ENCODE results near the gene UBAP2.
A peak's percentile ranks its signal among the peaks of the same experiment; 100 is the strongest.

UBAP2 gene, protein sequence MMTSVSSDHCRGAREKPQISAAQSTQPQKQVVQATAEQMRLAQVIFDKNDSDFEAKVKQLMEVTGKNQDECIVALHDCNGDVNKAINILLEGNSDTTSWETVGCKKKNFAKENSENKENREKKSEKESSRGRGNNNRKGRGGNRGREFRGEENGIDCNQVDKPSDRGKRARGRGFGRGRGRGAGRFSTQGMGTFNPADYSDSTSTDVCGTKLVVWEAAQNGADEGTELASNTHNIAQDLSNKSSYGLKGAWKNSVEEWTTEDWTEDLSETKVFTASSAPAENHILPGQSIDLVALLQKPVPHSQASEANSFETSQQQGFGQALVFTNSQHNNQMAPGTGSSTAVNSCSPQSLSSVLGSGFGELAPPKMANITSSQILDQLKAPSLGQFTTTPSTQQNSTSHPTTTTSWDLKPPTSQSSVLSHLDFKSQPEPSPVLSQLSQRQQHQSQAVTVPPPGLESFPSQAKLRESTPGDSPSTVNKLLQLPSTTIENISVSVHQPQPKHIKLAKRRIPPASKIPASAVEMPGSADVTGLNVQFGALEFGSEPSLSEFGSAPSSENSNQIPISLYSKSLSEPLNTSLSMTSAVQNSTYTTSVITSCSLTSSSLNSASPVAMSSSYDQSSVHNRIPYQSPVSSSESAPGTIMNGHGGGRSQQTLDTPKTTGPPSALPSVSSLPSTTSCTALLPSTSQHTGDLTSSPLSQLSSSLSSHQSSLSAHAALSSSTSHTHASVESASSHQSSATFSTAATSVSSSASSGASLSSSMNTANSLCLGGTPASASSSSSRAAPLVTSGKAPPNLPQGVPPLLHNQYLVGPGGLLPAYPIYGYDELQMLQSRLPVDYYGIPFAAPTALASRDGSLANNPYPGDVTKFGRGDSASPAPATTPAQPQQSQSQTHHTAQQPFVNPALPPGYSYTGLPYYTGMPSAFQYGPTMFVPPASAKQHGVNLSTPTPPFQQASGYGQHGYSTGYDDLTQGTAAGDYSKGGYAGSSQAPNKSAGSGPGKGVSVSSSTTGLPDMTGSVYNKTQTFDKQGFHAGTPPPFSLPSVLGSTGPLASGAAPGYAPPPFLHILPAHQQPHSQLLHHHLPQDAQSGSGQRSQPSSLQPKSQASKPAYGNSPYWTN

GRCh38 chr9:34048727-34049629 is at the start of gene UBAP2:
TSS of gene UBAP2 (minus strand) at chr9:34048887. CDS start at chr9:34017148, 31,739 bp downstream.
- peak within 1 kb of the TSS; percentile 95 for H3K27ac ChIP-seq
- TF ChIP-seq CTCF (conservative IDR thresholded peaks at IDR 0.05), result no peak
- TF ChIP-seq ZFX (IDR thresholded peaks at IDR 0.05), result peak; percentile 68; the same call in 1 of the 2 replicates

GRCh38 chr9:34098307-34098706 is 49.6 kb upstream of the UBAP2 start:
- no peak overlapping the region for H3K27ac ChIP-seq
- no peak for TF ChIP-seq CTCF (conservative IDR thresholded peaks at IDR 0.05)
- TF ChIP-seq ZFX (IDR thresholded peaks at IDR 0.05), result no peak

- H3K27ac ChIP-seq, result no peak overlapping the region
- TF ChIP-seq ZFX (IDR thresholded peaks at IDR 0.05) (no peak), CTCF (conservative IDR thresholded peaks at IDR 0.05) (no peak)
These were observed 49.2 kb upstream of the UBAP2 start for GRCh38 chr9:34097865-34098264.

- H3K27ac ChIP-seq, result no peak overlapping the region
- TF ChIP-seq ZFX (IDR thresholded peaks at IDR 0.05) (no peak), CTCF (conservative IDR thresholded peaks at IDR 0.05) (no peak)
These were observed 48.1 kb upstream of the UBAP2 start for GRCh38 chr9:34096751-34097150.

- no peak overlapping the region for H3K27ac ChIP-seq
- TF ChIP-seq CTCF (conservative IDR thresholded peaks at IDR 0.05) (no peak), ZFX (IDR thresholded peaks at IDR 0.05) (no peak)
These were observed 44.9 kb upstream of the UBAP2 start for GRCh38 chr9:34093578-34093977.

GRCh38 chr9:34089311-34089710 is 40.6 kb upstream of the UBAP2 start:
- H3K27ac ChIP-seq, result no peak overlapping the region
- TF ChIP-seq ZFX (IDR thresholded peaks at IDR 0.05), result no peak
- TF ChIP-seq CTCF (conservative IDR thresholded peaks at IDR 0.05), result no peak
